HG03025 (cell line): Measurements from ENCODE around the gene GSKIP.

Experiments
- ATAC-seq: cut with Tn5 transposase; IDR thresholded peaks from one replicate; pipeline ENCODE4 v1.9.1; 2021; ENCODE audit warnings: mild to moderate bottlenecking, moderate library complexity; ENCODE audit not compliant: unreplicated experiment, low FRiP score

GSKIP gene

DNA sequence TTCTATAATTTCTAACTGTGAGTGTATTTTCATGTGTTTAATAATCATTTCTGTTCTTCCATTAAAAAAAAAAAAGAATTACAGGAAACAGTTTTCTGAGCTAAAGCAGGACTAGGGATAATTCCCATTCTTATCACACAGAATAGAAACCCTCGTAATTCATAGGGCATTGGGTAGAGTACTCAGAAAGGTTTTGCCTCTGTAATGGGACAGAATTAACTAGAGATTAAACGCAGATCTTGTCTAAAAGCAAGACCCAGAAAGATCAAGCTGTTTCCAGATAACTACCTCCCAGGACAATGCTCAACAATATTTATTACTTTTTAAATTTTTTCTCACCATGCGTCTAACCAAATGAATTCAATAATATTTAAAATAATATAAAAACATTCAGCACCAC is 10.2 kb downstream of the GSKIP start:
- no peak for ATAC-seq

DNA sequence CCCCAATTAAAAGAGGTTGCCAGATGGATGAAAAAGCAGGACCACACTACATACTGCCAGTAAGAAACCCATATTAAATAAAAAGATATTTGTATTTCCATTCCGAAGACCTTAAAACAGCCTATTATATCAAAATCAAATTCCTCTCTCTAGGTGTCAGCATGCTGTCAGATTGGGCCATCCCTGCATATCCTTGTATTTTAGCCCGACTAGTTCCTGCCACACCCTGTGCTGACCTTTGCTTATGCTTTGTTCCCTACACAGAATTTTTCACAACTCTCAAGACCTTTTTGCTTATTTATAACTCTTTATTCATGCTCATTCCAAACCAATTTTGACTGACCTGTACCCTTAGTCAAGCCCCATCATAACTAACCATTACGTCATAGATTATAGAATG is 12.8 kb downstream of the GSKIP start:
- no peak for ATAC-seq

DNA sequence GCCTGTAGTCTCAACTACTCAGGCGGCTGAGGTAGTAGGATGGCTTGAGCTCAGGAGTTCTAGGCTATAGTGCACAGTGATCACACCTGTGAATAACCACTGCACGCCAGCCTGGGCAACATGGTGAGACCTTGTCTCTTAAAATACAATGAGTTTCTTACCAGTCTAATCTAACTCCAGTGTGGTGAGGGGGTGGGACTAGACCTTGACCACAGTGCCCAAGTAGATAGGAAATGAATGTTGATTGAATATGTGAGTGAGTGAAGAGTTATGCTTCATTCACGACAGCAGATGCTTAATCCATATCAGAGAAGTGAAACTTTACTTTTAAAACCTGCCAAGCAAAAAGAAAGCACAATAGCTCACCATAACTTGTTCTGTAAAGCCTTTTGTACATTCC is 17.4 kb downstream of the GSKIP start:
- ATAC-seq = no peak

DNA sequence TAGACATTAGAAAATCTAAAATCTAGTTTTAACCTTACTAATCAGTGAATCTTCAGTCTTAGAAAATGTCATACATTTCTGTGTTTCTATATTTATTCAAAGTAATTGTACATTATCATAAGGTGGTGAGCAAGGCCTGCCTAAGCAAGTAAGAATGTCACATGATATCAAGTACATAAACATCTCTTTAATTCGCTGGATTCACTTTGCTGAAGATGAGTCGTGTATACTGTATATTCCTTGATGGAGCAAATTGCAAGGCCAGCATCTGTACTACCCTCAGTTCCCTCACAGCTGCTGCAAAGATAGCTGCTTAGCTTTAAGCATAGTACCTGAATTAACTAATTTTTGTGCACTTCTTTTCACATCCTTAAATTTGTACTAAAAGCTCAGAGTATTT is 20.1 kb downstream of the GSKIP start:
- no peak for ATAC-seq

DNA sequence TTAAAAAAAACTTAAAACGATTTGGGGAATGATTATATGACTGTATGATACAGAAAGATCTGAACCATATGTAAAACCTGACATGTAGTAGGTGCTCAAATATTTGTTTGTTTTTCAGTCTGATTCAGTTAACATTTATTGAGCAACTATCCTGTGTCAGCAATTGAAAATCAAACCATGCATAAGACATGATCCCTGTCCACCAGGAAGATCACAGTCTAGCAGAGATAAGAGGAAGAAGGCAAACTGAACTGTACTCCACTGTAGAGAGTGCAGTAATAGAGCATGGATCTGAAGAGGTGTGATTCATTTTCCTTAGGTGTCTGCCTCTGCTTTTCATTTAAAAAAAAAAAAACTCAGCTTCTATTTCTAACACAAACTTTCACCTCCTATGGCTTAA is 20.7 kb downstream of the GSKIP start:
- no peak for ATAC-seq

DNA sequence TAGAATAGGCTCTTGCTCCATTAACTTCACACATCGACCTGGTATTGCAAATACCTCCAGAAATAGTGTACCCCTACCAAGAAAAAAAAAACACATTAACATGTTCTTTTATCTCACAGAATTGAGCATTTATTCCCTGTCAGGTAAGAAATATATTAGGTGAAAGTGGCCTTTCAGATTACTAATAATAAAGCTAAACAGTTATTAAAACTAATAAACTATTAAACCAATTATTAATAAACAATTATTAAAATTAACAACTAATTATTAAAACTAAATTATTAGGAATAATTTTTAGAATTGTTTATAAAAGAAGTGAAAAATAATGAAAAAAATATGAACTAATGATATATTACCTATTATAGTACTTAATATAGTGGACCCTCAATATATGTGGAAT is 21.4 kb downstream of the GSKIP start:
- no peak for ATAC-seq

DNA sequence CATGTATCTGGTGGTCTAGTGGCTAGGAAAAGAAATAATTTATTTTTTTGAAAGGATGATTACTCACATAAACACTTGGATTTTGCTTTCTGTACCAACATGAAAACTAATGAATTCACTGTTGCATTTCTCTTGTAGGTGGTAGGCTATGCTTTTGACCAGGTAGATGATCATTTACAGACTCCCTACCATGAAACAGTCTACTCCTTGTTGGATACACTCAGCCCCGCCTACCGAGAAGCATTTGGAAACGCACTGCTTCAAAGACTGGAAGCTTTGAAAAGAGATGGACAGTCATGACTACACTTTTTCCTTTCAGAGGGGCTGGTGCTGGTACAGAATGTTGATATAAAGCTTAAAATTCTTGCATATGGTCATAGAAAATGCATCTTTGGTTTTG is 22.1 kb downstream of the GSKIP start:
- no peak for ATAC-seq

DNA sequence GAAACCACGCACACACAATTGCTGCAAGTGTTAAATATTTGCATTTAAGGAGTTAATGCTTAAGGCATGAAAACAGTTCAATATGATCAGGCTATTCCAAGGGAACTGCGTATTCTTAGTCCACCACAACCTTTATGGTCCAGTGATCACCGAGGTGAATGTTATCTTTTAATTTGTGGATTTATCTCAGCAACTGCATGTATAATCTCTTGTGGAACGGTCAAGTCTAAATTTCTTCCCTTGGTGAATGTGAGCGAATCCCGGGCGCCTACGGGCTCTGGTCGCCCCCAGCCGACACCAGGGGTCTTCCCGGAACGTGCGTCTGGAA is 27.6 kb downstream of the GSKIP start:
- no peak for ATAC-seq

DNA sequence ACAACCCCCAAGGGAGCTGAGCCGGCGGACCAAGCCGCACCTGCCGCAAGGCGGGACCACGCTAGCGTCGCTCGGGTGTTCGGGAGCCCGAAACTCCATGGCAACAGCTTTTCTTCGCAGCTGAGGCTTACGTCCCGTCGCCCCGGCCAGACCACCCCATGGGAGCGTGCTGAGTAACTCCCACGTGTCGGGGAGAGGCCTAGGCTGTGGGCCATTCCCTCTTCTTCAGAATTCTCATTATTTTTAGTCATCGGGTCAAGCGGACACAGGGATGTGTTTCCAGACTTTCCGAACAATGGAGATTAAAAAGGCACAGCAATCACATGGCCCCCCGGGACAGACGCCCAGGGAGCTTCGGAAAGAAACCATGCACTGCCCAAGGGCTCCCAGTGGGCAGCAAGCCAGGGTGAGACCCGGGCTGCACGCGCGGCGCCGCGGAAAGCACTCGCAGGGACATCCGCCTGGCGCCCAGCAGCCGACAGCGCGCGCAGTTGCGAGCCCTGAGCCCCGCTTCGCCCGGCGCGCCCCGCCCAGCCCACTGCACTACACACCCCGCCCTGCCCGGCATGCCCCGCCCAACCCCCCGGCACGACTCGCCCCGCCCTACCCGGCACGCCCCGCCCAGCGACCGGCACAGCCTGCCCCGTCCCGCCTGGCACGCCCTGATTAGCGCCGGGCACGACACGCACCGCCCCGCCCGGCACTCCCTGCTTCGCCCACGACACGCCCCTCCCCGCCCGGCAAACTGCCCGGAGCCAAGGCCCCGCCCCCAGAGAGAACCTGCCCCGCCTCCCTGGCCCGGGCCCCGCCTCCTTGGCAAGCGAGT is 28.2 kb downstream of the GSKIP start:
- peak; percentile 83 for ATAC-seq

DNA sequence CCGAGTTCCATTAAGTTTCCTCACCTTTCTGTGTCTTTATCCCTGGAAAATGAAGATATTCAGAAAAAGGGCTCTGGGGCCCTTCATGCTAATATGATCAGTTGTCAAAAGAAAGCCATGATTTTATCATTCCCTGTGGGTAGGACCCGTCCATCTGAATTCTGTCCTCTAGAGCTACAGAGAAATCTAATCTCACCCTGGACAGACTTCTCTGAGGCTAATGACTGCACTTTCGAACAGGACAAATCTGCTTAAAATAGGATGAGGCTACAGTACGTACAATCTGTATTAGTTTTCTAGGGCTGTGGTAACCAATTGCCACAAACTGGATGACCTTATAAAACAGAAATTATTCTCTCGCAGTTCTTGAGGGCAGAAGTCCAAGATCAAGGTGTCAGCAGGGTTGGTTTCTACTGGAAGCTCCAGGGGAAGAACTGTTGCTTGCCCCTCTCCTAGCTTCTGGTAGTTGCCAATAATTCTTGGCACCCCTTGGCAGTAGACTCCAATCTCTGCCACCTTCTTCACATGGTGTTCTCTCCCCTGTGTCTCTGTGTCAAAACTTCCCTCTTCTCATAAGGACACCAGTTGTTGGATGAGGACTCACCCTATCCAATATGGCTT is 29.9 kb downstream of the GSKIP start:
- no peak for ATAC-seq

DNA sequence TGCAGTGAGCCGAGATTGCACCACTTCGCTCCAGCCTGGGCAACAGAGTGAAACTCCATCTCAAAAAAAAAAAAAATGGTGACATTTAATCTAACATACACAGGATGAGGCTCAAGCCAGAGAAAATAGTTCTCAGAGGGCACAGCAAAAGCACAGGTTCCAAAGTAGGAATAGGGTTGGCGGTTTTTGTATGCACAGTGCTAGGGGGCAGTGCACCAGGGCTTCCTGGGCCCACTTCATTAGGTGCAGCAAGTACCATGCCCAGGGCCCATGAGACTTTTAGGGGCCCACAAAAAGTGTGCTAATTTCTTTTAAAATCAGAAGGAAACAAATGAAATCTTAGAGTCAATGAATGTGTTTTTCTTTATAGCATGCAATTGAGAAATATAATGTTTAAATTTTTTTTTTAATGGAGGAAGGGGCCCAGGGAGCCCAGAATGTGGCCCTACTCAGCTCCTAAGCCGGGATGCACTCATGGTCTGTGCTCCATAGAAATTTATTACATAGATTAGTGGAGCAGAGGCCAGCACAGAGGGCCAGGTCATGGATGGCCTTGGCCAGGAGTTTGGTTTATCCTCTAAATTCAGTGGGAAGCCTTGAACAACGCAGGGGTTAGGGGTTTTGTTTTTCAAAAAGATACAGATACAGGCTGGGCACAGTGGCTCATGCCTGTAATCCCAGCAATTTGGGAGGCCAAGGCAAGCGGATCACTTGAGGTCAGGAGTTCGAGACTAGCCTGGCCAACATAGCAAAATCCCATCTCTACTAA is 30.9 kb downstream of the GSKIP start:
- no peak for ATAC-seq

DNA sequence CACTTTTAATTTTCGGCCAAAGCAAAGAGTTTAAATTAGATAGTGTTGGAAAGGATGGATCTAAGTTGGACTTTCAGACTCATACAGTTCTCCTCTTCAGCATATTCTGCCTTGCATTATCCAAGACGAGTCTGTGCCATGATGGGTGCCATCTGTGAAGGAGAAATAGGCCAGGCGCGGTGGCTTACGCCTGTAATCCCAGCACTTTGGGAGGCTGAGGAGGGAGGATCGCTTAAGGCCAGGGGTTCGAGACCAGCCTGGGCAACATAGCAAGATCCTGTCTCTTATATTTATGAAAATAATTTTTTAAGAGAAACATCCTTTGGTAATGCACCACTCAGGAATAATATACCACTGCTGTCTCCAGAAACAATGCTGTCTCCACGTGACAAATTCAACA is 35.1 kb downstream of the GSKIP start:
- no peak for ATAC-seq

DNA sequence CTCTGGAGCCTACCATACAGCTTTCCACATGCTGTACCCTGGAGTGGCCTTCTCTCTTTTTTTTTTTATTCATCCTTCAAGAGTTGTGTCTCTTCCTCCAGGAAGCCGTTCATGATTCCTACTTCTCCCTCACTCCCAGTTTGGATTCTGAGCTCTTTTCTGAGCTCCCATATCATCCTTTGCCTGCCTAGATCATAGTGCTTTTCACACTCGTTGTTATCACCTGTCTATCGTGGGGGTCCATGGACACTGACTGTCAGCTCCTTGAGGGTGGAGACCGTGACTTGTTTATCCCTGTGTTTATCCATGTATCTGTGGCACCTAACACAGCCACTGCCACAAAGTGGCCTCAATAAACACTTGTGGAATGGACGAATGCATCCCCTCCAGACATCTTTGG is 35.6 kb downstream of the GSKIP start:
- ATAC-seq = no peak

DNA sequence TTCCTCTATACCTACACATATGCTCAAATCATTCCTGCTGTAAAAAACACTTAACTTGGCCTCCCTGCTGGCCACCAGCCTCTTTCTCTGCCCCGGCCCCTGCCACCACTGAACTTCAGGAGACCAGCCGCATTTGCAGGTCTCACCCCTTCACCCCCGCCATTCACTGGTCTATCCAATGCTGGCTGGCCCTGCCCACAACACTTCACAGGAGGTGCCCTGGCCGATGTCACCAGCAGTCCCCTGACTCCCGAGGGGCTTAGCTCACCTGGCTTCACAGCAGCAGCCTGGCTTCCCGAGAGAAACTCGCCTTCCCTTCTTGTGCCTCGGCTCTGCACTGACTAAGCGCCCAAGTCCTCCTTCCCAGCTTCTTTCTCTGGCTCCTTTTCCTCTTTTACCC is 36.1 kb downstream of the GSKIP start:
- no peak for ATAC-seq

DNA sequence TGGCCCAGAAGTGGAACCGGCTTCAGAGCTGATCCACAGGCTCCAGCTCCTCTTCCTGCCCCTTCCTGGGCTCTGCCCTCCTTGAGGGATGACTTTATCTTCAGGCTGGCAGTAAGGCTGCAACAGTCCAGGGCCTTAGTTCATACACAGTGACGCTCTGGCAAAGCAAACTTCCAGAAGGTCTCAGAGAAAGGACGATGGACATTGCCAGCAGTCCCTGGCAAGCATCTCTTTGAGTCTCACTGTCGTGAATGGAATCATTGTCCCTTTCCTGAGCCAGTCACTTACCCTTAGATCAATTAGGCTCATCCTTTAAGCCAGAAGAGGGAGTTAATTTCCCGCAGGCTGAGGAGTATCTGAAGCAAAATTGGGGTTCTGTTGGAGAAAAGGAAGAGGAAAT is 37.2 kb downstream of the GSKIP start:
- no peak for ATAC-seq

DNA sequence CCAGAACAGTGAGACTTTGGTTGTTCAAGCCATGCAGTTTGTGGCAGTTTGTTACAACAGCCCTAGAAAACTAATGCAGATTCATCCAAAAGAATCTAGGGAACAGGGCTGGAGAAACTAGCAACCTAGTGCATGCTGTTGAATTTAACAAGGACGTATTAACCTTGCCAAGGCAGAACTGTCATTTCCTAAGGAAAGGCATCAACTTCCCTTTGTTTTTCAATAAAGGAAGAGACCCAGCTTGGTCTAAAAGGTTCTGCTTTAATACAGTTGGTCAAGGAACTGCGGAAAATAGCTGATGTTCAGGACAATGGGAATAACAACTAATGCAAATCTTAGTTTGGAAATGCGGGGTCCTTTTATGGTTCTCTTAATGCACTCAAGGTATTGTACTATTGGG is 40.1 kb downstream of the GSKIP start:
- no peak for ATAC-seq

DNA sequence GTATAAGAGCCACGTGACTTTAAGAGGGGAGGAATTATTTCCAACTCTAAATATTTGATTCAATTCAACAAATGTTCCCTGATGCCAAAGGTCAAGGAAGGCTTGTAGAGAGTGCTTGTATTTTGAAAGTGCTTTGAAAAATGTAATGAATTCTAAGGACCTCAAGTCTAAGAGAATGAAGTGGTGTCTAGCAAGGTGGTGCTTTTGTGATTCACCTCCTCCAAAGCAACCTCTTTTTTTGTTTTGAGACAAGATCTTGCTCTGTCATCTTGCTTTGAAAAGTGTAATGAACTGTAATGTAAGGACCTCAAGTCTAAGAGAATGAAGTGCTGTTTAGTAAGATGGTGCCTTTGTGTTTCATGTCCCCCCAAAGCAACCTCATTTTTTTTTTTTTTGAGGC is 42.4 kb downstream of the GSKIP start:
- ATAC-seq = no peak

DNA sequence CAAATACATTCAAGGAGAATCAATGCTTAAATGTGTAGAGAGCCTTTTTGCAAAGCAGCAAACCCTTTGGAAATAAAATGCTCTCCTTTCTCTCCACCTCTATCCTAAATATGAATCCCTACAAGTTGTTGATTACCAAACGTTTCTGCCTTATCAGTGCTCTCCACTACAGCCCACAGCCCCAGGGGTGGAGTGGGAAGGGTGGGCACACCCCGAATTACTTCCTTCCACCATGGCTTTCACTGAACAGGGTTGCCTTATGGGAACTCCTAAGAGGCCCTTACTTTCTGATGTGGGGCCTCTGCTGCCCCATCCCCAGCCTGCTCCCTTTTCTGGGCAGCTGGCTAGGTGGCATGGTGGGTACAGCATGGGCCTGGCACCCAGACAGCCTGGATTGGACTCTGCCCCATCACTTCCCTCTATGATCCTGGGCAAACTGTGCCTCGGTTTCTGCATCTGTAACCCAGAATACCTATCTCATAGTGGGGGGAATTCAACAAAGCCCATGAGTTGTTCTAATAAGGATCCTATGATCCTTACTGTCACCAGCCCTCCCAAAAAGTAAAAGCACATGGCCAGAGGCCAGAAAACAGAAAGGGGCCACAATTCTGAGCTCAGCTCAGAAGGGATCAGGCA is 44.7 kb downstream of the GSKIP start:
- ATAC-seq = no peak

DNA sequence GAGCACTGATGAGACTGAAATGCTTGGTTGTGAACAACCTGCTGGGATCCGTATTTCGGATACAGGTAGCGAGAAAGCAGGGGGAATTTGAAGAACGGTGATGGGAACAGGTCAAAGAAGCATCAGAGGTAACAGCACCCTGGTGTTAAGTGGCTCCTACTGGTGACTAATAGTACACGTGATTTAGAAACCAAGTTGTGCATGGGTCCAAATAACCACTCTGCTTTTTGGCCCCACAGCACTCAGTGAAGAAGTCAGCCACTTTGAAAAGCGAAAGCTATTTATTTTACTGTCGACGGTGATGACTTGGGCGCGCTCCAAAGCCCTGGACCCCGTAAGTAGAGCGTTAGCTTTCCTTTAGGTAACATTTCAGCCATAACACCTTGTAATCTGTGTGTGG is 45.3 kb downstream of the GSKIP start:
- no peak for ATAC-seq

DNA sequence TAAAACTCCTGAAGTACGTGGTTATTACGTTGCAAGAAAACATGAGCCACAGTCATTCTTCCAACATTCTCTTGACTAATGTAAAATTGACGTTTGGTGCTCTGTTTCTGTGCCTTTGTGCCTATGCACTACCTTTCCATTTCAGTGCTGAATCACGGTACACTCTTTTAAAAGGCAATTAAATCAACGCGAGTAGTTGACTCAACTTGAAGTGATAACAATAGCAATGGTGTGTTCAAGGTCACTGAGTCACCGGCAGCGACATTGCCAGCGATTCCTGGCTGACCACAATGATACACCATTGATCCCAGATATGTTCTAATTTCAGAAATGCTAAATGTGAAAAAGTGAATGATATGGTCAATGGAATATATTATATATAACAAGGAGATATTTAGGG is 46.4 kb downstream of the GSKIP start:
- ATAC-seq = no peak

DNA sequence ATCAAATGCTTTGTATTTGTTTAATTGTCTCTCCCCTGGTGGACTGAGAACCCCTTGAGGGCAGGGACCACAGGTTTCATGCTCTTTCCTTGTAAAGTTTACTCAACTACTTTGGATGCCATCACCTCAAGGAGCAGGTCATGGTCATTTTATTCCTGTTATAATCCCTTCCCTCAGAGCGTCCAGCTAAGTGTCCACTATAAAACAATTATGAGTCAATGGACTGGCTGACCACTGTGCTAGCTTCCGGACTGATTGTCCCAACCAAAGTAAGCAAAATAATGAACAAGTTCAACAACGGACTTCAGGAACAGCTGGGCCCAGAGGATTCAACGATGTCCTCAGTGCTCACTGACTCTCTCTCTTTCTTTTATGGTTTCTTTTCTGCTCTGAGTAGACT is 46.8 kb downstream of the GSKIP start:
- no peak for ATAC-seq
